Stimulated activated CD4-positive, alpha-beta T cell treated with anti-CD3 and anti-CD28 coated beads, Interleukin-2, amount 100 ng/mL, for 4 hours (primary cell): ENCODE results near the gene LRRC74A.
A peak's percentile ranks its signal among the peaks of the same experiment; 100 is the strongest.
"Not testable (repeated sequence)": the region's sequence is repeated elsewhere in the genome, so short reads cannot be mapped to it uniquely, and the experiment has no call there.

Experiments
- DNase-seq: peaks from one replicate; pipeline ENCODE4 v3.0.0-alpha.2; 2020; ENCODE audit warnings: low read depth

The LRRC74A gene

DNA sequence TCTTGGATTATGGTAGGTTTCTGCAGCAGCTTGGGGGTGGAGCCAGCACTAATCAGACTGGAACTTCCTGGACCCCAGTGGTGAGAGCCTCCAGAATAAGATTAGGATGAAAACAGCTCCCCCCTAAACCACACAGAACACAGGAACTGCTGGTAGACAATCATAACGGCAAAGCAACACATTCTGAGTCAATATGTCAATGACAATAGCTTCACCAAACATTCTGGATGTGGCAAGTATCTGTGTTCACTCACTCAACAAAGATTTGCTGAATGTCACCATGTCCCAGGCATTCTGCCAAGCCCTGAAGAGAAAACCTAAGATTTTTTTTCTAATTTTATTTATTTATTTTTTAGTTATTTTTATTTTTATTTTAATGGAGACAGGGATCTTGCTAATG, 65.2 kb downstream of the LRRC74A start:
- no peak for DNase-seq

DNA sequence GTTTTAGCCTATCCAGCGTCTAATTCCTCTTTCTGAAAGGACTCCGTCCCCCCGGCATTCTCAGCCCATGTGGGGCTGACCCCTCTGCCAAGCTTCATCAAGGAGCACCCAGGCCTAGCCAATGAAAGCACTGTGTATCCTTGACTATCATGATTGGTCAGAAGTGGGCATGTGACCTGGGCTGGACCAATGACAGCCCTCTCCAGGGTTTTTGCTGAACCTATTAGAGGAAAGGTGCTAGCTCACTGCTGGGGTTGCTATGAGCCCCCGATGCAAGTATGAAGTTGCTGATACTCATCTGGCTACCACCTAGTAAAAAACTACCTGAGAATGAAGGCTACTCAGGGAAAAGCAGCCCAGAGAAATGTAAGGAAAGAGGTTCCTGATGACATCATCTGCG, 68.1 kb downstream of the LRRC74A start:
- DNase-seq = no peak

DNA sequence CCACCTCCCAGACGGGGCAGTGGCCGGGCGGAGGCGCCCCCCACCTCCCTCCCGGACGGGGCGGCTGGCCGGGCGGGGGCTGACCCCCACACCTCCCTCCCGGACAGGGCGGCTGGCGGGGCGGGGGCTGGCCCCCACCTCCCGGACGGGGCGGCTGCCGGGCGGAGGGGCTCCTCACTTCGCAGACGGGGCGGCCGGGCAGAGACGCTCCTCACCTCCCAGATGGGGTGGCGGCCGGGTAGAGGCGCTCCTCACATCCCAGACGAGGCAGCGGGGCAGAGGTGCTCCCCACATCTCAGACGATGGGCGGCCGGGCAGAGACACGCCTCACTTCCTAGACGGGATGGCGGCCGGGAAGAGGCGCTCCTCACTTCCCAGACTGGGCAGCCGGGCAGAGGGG, 71.8 kb downstream of the LRRC74A start:
- DNase-seq = not testable (repeated sequence)

DNA sequence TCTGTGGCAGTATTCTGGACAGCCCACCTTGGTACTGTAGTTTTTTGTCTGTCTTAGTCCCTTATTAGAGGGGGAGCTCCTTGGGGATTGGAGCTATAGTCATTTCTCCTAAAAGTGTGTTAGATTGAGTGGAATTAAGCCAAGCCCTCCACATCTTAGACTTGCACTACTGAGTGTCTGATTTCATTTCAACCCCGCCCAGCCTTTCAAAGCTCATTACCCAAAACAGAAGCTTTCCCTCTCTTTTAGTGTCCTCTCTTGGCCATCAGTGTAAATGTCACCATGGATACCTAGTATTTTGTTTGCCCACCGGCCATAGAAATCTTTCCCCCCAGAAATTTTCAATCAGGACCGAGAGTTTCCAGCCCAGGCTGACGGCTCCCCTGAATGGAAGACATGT, 74.5 kb downstream of the LRRC74A start:
- no peak for DNase-seq

DNA sequence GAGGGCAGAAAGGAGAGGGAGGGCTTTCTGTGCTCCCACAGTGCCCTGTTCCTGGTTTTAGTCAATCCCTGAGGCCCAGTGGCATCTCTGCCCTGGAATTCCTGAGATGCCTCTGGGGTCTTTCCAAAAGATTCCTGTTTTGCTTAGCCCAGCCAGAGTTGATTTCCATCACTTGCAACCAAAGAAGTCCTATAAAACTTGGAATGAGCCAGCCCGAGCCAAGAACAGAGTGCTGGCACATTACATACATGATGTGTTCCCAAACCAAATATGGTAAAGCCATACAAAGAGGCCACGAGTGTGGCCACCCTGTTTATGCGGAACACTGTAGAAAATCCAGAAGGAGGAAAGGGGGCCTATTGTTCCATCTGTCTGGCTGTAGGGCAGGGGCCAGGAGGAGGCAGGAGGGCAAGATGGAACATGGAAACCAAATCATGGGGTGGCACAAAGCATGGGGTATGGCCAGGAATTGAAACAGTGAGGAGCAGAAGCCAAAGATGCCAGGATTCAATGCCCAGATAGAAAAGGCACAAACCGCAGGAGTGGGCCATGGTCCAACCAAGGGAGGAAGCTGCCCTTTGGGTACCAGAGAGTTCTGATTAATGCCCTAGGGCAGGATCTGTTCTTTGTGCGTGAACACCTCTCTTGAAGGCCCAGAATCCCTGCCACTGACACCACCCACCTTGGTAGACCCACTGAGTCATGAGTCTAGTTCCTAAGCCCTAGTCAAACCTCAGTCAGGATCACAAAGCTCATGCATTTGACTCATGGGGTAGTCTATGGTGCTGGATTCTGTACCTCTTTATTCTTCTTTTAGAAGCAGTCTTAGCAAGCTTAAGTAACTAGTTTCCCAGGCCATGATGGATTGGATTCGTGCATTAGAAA, 75.2 kb downstream of the LRRC74A start:
- no peak for DNase-seq

DNA sequence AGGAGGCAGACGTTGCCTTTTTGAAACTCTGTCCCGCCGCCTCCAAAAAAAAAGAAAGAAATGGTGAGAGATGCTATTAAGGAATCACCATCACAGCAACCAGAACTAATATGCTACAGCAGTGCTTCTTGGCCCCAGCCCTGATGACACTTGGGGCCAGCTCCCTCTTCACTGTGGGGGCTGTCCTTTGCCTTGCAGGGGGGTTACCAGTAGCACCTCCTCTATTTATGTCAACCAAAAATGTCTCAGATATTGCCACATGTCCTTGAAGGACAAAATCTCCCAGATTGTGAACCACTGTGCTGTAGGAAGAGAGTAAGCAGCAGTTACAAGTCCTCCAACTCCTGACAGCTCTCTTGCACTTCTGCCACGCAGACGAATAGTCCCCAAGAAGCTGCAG, 76.4 kb downstream of the LRRC74A start:
- DNase-seq = no peak

DNA sequence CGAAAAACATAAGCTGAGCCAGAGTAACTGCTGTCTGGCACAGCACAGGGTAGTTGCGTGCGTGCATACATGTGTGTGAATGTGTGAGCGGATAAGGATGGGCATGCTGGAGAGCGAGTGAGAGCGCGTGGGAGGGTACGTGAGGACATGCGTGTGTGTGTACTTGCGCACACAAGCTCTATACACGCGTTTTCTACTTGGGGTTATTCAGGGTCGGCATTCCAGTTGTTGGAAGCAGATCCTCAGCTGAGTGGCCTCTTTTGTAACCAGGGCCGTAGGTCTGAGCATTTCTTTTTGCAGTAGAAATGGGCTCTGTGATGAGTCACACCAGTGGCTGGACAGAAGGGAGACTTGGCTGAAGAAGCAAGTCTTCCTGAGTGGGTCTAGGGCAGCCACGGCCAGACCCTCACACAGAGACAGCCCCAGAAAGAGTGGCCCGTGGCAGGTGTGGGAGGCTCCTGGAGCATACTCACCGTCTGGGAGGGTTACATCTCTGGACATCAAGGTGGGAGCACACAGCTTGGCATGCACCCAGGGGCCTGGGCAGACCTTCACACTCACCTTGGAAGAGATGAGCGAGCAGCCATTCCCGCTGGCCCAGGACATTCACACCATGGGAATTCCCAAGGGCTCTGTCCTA, 78.0 kb downstream of the LRRC74A start:
- no peak for DNase-seq

DNA sequence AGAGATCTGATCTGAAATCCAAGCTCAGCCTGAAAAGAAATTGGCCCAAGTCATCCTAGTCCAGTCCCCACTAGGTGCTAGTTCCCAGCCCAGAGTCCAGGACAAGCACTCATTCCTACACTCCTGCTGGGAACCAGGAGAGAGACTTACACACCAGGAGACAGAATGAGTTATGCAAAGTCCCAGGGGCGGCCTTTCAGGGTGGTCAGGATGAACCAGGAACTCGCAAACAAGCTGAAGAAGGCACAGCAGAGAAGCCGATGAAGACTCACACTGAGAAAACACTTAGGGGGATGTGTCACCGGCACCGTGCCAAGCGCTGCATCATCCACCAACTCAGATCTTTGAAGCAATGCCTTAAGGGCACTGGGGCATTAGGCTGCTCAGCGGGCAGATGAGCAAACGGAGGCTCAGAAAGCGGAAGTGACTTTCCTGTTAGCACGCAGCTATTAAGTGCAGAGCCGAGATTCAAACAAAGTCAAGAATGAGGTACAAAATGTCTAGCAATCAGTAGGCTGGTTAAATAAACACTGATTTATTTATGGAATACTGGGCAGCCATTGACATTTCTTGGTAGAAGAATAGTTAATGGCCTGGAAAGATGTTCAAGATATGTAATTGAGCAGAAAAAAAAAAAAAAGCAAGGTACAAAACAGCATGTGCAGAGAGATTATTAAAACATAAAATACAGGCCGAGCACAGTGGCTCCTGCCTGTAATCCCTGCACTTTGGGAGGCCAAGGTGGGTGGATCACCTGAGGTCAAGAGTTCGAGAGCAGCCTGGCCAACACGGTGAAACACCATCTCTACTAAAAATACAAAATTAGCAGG, 78.7 kb downstream of the LRRC74A start:
- peak; percentile 77 for DNase-seq

DNA sequence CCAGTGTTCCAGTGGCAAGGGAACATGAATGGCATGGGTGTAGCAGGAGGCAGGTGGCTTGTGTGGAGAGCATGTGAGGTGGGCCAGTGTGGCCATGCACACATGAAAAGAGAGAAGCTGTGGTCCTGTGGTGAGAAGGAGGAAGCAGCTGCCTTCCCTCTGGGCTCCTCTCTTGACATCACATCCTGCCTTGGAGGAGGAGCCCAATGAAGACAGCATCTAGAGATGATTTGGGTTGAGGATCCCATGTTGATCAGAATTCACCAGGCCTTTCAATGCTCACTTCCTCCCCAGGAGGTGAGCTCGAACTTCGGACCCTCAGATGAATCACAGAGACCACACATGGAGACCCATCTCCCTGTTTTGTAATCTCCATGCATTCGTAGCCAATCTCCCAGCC, 82.6 kb downstream of the LRRC74A start:
- no peak for DNase-seq

DNA sequence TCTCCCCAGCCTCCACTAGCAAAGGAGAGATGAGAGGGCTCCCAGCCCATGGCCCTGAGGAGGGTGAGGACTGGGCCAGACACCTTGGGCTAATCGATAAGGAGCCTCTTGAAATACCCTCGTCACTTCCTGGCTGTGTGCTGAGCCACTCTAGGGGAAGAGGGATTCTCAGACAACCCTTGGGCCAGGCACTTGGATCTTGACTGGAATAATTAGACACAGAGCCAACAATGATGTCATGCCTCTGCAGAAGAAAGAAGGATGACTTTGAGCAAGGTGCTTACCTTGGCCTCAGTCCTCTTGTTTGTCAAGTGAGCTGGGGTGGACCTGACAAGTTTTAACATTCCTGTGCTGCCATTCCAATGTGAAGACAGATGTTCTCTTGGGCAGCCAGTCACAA, 83.1 kb downstream of the LRRC74A start:
- DNase-seq = no peak

DNA sequence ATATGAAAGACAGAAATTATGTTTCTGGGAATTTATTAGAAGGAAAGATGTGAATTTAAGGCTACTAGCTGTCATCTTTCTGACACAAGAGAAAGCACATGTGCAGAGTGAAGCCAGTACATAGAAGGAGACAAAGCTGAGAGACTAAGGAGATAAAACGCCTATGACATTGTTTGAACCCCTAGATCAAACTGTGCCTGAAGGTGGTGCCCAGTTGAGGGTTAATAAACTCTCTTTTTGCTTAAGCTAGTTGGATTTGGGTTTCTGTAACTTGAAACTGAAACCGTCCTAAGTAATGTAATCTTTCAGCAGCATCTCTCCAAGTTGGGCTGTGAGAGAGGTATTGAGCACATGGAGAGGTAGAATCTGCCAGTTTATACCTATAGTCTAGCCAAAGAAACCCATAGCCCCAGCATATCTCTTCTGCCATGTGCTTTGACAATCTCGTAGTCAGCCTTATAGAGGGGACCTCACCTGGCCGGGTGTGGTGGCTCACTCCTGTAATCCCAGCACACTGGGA, 84.2 kb downstream of the LRRC74A start:
- DNase-seq = no peak

DNA sequence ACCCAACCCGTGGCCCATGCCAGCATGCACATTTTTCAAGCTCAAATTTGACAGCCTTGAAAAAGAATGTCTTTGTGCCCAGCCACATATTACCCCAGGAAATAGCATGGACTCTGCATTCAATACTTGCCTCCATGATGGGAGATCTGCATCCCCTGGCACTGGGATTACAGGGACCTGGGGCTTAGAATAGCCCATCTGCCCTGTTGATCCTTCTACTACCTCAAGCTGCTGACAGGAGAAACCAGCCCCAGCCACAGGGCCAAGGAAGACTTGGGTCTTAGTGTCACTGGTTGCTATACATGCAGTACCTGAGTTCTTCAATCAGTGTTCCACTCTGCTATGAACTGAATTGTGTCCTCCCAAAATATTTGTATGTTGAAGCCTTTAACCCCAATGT, 85.3 kb downstream of the LRRC74A start:
- no peak for DNase-seq

DNA sequence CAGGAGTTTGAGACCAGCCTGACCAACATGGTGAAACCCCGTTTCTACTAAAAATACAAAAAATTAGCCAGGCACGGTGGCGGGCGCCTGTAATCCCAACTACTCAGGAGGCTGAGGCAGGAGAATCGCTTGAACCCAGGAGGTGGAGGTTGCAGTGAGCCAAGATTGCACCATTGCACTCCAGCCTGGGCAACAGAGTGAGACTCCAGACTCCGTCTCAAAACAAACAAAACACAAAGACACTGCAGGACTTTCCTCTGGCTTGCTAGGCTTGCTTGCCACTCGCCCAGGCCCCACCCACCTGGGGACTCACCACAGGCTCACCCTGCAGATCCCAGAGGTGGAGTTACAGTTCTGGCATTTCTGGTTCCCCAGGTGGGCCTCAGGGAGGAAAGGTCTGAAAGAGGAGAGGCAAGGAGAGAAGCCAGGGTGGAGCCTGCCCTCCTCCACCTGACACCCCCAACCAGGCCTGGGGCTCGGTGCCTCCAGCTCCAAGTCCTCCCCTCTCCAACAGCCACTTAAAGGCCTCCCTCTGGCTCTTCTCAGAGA, 88.4 kb downstream of the LRRC74A start:
- not testable (repeated sequence) for DNase-seq

DNA sequence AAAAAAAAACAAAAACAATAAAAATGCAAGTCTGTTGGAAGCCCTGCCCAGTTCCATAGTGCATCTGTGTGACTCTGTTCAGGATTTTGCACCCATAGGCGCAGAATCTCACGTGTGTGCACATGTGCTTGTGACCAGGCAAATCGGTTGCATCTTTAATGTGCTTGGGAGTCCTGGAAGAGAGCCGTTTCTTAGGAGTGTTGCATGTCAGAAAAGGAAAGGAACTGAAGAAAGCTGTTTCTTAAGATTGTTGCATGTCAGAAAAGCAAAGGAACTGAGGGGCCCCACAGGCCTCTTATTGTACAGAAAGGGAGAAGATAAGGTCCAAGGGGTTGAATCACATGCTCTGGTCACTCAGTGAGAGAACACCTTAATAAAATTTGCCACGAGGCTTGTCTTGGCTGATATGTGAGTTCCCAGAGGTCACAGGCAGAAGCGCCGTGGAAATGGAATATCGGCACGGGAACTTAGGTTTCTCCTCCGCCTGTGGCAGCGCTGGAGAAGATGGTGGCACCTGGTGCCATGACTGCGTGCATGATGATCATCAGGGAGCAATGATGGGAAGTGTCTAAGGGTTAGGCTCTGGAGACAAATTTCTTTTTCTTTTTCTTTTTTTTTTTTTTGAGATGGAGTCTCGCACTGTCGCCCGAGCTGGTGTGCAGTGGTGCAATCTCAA, 90.0 kb downstream of the LRRC74A start:
- DNase-seq = no peak

DNA sequence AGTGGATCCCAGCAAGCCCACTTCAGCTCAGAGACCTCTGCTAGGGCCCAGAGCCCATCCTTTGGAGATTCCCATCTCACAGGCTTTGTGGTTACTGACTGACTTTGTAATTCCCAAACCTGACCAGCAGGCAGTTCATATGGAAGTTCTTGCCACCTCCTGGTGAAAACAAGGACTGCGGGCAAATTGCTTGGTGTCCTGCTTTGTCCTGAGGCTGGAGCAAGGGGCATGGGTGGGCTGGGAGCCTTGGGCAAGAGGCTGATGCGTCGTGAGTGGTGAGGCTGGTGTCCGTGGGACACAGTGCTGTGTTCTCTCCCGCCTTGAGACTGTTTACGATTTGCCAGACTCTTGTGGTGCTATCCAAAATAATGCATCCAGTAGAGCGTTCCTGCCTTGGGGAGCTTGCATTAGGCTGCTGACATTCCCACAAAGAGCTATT, 91.0 kb downstream of the LRRC74A start:
- no peak for DNase-seq

DNA sequence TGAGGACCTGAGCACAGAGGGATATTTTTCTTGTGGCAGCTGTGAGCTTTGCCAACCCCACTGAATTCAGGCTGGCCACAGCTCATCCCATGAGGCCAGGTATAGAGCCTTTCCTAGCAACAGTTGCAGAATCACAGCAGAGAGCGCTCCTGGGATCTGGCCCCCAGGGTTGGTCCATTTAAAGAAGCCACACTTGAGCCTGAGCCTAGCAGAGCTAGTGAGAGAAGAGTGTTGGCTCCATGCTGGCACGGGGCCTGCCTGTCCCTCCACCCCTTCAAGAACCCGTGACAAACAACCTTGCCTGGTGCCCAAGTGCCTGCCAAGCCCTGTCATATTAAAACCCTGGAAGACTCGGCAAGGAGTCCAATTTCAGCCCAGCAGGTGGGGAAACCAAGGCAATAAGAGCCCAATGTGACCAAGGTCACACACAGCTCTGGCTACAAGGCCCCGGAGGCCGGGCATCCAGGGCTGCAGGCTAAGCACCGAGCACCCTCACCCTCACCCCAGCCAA, 91.6 kb downstream of the LRRC74A start:
- no peak for DNase-seq

DNA sequence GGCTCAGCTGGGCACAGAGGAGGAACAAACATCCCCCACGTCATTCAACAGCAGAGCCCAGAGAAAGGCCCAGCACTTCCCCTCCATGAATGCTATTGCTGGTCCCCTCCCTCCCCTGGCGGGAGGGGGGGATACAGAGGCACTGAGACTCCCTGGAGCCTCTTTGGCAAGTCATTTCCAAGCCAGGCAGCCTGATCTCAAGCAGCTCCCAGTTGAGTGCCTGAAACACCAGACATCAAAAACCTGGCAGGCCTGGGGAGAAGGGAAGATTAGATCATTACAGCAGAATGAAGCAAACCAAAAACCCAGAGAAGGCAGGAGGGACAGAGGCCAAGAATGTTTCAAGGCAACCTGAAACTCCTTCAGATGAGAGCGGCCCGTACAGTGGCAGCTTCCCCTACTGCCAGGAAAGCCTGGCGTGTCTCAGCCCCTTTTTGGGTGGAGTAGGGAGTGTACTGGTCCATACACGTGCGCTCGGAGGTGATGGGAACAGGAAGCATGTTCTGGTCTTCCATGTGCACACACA, 92.1 kb downstream of the LRRC74A start:
- DNase-seq = no peak

DNA sequence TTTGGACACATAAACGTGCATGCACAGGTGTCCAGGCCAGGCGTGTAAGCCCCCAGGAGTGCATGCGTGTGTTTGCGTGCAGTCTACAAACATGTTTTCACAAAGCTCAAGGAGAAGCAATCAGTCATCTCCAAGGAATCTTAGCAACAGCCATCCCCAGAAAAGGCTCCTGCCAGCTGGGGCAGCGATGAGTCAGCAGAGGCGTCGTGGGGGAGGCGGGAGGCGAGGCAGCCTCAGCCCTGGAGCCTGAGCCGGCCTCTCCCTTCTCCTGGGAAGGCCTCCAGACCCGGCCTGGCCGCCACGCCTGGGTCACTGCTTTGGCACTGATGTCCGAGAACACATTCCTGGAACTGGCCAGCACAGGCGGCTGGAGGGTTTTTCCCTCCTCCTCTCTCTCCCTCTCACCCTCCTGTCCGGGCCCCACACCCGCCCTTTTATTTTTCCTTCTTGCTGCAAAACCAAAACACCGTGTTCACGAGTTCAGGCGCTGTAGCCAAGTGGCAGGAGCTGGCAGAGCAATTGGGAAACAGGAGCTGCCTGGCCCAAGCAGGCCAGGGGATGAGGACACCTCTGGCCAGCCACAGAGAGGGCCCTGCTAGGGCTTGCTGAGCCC, 92.7 kb downstream of the LRRC74A start:
- DNase-seq = peak; percentile 6
